HFFc6 (cell line): Measurements from ENCODE around the gene WNT3A. TPM values are rescaled to one million over a fixed set of nuclear protein-coding genes. Genes with fewer than 3 reads are reported as not detected.

Experiments
- DNase-seq: peaks from one replicate; pipeline ENCODE4 v3.0.0-alpha.2; 2018
- H3K27ac Mint-ChIP-seq: 2 replicates; pipeline ENCODE4 v1.8.0; 2020; ENCODE audit warnings: mild to moderate bottlenecking, mixed read lengths
- H3K27me3 Mint-ChIP-seq: 2 replicates; pipeline ENCODE4 v1.8.0; 2021; ENCODE audit warnings: mild to moderate bottlenecking, moderate library complexity, mixed read lengths; ENCODE audit not compliant: insufficient read depth
- H3K36me3 Mint-ChIP-seq: 2 replicates; pipeline ENCODE4 v1.8.0; 2021; ENCODE audit warnings: low read depth, mixed read lengths
- H3K4me1 Mint-ChIP-seq: 2 replicates; pipeline ENCODE4 v1.8.0; 2020; ENCODE audit warnings: low read depth, mixed read lengths
- H3K4me3 Mint-ChIP-seq: 2 replicates; pipeline ENCODE4 v1.8.0; 2020; ENCODE audit warnings: mild to moderate bottlenecking, moderate library complexity, mixed read lengths
- H3K9me3 Mint-ChIP-seq: 2 replicates; pipeline ENCODE4 v1.8.0; 2020; ENCODE audit warnings: mild to moderate bottlenecking, mixed read lengths
- CTCF ChIP-seq: fragments of 200-600 bp; sonication (generic); IDR thresholded peaks from 2 replicates; pipeline ENCODE4 v1.5.0; 2021; ENCODE audit warnings: antibody characterized with exemption, mild to moderate bottlenecking
- total RNA-seq, 6 experiments: library from RNA; stranded (reverse); fragmentation: NEBNext Ultra II Directional; extraction: Animal tissue kit (Norgen Biotek cat#: 25700); gene quantifications; 2 replicates in 1 of 6; 3 replicates in 5 of 6; pipeline ENCODE4 v1.2.3, GENCODE V29; 2021

The WNT3A gene
- total RNA-seq, 6 experiments from 2014 or later, result not detected

DNA sequence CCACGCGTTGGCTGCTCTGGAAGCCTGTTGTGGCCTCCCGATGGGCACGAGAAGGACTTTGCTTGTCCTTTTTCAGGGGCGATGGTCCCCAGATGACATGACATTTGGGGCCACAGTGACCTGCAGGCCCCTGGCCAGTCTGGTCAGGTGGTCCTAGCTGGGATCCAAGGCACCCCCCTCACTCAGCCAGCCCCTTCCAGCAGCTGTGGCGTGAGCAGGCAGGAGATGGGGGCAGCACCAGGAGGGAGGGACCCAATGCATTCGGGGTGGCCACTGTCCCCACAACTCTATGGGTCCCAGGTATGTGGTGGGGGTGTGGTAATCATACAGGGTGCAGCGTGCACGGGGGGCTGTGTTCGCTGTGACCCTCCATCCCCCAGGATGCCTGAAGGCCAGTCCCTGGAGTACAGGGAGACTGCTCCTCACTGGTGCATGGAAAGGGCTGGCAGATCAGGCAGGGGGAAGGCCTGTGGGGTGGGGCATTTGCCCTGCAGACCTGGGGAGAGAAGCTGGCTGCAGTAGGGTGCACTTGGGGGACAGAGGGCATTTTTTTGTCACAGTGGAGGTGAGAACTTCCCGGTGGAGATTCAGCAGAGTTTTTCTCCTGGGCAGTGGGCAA is 31.7 kb downstream of the WNT3A start:
- no peak for TF ChIP-seq CTCF
- Mint-ChIP-seq H3K27ac (no peak overlapping the region), H3K4me3 (no peak overlapping the region), H3K9me3 (peaks cover 2% of the 10 kb centered on the region), H3K27me3 (peaks cover 11% of the 10 kb centered on the region), H3K36me3 (peaks cover 1% of the 10 kb centered on the region; the same call in 1 of the 2 replicates), H3K4me1 (no peaks in the 10 kb centered on the region)
- DNase-seq, result no peak

- Mint-ChIP-seq H3K4me1 (no peaks in the 10 kb centered on the region), H3K36me3 (no peaks in the 10 kb centered on the region), H3K27ac (no peak overlapping the region), H3K9me3 (no peaks in the 10 kb centered on the region), H3K27me3 (peaks cover 11% of the 10 kb centered on the region), H3K4me3 (no peak overlapping the region)
- TF ChIP-seq CTCF, result no peak
- DNase-seq, result no peak
These were observed 32.5 kb downstream of the WNT3A start for GRCh38 chr1:228039006-228039903.

DNA sequence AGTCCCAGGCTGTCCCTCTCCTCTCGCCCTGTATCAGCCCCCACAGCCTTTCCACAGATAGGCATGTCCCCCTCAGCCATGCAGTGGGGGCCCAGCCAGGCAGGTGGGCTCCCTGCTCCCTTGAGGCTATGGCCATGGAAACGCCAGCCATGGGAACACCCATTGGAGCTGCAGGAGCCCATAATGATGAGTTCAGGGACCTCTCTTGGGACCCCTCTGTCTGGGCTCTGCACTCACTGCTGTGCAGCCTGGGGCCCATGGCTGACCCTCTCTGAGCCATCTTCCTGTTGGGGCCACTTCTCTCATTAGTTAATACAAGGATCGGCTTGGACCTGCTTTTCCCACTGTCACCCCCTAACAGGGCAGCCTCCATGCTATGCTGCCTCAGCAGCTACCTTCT is 33.2 kb downstream of the WNT3A start:
- Mint-ChIP-seq H3K27ac (no peak overlapping the region), H3K9me3 (no peaks in the 10 kb centered on the region), H3K4me1 (no peaks in the 10 kb centered on the region), H3K36me3 (no peaks in the 10 kb centered on the region), H3K27me3 (peaks cover 9% of the 10 kb centered on the region), H3K4me3 (no peak overlapping the region)
- DNase-seq, result no peak
- no peak for TF ChIP-seq CTCF

- Mint-ChIP-seq H3K4me3 (no peak overlapping the region), H3K27ac (no peak overlapping the region), H3K36me3 (no peaks in the 10 kb centered on the region), H3K9me3 (no peaks in the 10 kb centered on the region), H3K27me3 (peaks cover 6% of the 10 kb centered on the region), H3K4me1 (no peaks in the 10 kb centered on the region)
- no peak for DNase-seq
- TF ChIP-seq CTCF, result no peak
These were observed 34.5 kb downstream of the WNT3A start for GRCh38 chr1:228041316-228041715.

- Mint-ChIP-seq H3K27me3 (peaks cover 6% of the 10 kb centered on the region), H3K36me3 (no peaks in the 10 kb centered on the region), H3K27ac (no peak overlapping the region), H3K4me3 (no peak overlapping the region), H3K9me3 (no peaks in the 10 kb centered on the region), H3K4me1 (no peaks in the 10 kb centered on the region)
- no peak for DNase-seq
- no peak for TF ChIP-seq CTCF
These were observed 35.7 kb downstream of the WNT3A start for GRCh38 chr1:228042508-228042907.
